ENCODE data around the gene AP2A1.

AP2A1 gene

DNA sequence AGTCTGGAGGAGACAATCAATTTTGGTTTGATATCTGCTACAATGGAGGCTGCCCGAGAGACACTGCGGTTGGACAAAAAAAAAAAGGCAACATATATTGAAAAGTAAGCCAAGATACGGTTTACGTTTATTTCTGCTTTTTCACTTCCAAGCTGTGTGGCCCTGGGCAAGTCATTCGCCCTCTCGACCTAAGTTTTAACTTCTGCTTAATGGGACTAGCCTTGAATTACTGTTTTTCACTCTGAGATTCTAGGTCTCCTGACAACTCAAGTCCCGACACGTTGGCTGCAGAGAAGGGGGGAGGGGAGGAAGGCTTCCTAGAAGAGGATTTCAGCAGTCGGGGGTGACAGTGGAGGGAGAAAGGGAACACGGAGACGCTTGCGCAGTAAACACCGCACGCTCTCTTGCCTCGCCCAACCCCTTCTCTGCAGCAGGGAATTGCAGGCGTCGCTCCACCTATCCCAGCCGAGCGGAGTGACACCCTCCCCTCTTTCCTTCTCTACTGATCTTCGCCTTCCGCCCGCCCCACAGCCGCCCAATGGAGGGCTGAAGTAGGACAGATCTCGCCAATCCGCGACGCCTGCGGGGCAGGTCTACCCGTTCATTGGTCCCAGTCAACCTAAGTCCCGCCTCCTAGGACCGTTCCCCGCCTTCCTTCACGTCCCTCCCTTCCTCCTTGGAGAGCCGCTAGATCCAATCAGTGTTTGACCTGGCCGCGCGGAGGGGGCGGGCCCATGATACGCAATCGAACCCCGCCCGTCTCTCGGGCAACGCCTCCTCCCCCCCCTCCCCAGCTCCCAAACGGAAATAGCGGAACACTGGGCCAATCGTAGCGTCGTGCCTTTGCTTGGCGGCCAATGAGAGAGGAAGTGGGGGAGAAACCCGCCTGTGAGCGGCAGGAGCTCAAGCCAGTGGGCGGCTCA, 533 bp upstream of the AP2A1 start:
- DNase-seq (ENCODE audit: low read depth), result peak; percentile 99

DNA sequence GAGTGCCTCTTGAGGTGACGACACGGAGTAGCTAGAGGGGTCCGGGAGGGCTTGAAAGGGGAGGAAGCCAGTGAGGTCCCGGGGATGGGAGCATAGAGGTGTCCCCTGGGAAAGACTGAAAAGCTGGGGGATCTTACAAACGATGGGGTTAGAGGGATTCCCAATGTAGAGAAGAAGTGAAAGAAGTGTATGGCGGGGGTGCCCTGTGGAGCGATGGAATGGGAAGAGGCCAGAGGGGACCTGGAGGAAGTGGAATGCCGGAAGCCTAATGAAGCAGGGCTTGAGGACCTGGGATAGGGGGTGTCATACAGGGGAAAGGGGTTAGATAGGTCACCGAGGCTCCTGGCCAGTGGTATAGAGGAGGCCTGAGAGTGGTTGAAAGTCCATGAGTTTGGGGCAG, 580 bp downstream of the AP2A1 start:
- DNase-seq (ENCODE audit: low read depth), result no peak

DNA sequence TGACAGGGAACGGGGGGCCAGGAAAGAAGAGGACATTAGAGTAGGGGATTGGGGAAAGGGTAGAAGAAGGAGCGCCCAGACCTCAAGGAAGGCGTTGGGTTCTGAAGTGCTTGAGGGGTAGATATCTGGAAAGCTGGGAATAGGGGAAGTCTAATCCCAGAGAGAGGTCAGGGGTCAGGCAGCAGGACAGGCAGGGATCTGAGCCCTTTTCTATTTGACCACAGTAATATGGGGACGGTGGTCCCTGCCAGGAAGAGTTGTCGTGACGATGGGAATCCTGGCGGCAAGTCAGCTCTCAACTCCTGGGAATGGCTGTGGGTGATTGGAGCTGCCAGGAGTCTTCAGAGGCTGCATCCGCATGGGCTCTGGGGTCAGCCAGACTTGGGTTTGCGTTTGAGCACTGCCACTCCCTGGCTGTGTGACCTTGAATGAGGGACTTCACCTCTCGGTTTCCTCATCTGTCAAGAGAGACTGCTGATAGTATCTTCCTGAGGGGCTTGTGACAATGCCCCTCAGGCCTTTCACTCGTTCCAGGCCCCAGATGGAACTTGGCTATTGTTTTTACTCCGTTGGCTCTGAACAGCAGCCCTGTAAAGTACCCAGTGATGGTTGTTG, 1.3 kb downstream of the AP2A1 start:
- DNase-seq (ENCODE audit: low read depth), result no peak

DNA sequence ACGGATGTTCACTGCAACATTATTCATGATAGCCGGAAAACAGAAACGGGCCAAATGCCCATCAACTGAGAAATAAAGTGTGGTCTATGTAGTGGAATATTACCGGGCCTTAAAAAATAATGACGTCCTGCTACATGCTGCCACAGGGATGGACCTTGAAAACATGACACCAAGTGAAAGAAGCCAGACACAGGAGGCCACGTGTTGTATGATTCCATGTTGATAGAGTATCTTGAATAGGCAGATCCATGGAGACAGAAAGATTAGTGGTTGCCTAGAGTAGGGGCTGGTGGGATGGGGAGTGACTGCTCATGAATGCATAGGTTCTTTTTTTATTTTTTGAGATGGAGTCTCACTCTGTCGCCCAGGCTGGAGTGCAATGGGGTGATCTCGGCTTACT, 3.7 kb downstream of the AP2A1 start:
- no peak for DNase-seq (ENCODE audit: low read depth)

DNA sequence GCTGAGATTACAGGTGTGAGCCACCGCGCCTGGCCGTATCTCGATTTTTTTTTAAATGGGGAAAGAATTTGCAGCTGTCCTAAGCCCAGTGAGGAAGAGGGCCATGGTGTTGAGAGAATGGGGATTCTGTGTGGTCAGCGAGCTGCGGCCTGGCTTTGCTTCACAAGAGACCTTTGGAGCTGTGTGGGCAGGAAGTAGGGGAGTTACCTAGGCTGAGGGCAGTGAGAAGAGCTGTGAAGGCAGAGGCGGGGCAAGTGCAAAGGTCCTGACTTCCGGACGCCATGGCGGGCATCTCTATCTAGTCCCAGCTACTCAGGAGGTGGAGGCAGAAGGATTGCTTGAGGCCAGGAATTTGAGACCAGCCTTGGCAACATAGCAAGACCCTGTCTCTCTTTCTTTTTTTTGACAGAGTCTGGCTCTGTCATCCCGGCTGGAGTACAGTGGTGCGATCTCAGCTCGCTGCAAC, 4.9 kb downstream of the AP2A1 start:
- no peak for DNase-seq (ENCODE audit: low read depth)

DNA sequence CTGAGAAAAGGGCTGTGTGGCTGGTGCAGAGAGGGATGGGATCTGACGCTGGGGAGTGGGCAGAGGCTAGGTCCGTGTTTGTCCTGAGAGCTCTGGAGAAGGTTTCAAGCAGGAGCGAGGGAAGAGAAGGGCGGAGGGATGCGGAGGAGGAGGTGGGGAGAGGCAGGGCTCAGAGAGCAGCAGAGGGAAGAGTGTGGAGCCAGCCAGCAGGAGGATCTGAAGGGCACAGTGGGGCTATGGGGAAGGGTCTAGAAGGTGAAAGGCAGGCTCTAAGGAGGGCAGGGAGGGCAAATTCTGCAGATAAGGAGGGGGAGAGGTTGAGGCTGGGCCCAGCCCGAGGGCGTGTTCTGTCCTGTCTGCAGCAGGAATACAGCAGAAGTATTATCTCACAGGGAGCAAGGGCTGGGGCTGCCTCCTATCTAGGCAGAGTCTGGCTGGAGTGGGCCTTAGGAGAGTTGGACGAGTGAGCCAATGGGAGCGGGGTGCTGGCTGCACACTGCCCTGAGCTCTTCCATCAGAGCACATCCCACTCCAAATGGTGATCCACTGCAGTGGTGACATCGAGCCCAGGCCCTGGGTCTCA, 6.1 kb downstream of the AP2A1 start:
- DNase-seq (ENCODE audit: low read depth), result no peak

DNA sequence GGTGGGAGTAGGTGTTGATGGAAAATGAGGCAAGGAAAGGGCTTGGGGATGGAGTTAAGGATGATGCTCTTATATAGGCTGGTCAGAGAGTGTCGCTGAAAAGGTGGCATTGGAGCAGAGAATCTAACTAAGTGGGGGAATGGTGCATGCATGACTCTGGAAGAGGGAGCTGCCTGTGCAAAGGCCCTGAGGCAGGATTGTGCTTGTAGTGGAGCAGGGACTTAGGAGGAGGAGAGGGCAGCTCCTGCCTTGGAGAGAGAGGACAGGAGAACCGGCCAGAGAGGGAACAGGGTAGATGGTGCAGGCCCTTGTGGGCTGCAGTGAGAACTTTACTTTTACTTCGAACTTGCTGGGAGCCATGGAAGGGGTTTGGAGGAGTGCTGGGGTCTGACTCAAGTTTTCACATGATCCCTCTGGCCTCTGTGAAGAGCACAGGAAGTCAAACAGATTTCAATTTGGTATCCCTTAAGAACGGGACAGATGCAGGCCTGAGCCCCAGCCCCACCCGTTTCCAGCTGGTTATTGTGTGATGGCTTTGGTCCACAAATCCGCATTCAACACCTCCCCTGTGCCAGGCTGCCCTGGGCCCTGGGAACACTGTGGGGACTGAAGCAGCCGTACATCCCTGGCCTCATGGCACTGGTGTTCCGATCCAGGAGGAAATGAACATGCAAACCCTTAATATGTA, 7.0 kb downstream of the AP2A1 start:
- DNase-seq (ENCODE audit: low read depth), result no peak

DNA sequence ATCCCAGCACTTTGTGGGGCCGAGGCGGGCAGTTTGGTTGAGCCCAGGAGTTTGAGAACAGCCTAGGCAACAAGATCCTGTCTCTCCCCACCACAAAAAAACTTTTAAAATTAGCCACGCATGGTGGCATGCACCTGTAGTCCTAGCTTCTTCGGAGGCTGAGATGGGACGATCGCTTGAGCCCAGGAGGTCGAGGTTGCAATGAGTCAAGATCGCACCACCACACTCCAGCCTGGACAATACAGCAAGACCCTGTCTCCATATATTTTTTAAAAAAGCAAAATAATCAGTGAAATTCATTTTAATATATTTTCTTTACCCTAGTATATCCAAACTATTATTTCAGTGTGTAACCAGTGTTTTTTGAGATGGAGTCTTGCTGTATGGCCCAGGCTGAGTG, 8.2 kb downstream of the AP2A1 start:
- no peak for DNase-seq (ENCODE audit: low read depth)

DNA sequence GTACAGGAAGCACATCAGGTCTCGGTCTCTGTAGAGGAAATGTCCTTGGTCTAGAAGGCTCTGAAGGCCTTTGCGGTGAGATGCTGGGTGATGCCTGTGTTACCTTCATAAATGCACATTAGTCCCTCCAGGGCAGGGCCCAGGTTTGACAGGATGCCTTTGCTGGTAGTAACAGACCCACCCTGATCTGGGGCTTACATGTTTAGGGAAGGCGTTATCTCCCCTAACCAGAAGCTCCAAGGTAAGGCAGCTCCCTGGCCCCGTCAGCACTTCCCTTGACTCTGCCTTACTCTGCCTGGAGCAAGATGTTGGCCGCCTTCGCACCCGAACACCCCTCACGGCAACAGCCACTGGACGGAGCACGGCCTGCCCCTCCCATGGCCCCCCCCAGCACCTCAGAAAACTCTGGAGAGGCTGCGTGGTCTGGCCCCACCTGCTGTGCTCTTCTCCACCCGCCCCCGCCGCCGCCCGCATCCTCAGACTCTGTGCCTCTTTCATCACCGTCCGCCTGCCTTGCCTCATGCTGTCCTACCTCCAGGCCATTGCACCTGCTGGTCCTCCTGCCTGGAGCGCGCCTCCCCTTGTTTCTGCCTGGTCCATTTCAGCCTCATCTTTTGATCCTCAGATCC, 9.1 kb downstream of the AP2A1 start:
- DNase-seq (ENCODE audit: low read depth), result no peak

DNA sequence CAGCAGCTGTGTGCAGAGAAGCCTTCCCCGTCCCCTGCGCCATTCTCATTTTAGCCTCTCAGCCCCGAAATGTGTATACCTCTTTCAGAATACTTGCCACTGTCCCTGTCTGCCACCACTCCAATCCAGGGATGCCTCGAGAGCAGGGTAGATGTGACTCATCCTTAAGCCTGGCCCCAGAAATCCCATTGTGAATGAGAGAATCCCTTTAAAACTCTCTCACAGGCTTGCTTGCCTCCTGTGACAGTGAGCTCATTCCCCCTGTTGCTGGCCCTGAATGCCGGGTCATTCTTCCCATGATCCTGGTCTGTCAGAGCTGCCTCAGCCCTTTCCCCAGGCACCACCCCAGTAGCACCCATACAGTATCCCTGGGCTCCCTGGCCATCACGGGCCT, 9.6 kb downstream of the AP2A1 start:
- DNase-seq (ENCODE audit: low read depth), result no peak

DNA sequence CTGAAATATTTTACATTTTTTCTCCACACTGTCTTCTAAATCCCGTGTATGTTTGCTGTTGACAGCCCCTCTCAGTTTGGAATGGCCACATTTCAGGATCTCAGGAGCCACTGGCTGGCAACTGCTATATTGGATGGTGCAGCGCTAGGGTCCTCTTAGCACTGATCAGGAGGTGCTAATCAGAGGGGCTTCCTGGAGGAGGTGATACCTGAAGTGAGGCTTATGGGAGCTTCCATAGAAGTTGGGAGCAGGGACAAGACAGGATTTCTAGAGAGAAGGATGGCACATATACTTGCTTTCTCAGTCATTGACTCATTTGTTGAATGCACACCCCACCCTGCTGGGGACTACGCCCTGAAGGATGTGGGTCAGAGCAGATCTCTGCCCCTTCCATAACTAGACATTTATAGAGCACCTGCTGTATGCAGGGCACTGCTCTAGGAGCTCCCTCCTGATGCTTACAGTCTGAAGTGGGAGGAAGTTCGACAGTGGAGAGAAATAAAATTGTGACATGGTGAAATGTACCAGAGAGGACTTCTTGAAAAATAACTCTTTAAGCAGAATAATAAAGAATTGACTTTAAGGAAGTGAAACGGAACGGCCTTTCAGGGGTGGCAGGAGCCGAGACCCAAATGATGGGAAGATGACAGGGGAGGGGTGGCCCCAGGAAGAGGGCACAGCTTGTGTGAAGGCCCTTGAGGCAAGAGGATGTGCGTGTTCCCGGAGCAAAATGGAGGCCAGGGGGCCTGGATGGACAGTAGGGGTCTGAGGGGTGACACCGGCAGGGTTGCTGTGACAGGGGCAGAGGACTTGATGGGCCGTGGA, 13.1 kb downstream of the AP2A1 start:
- DNase-seq (ENCODE audit: low read depth), result no peak

DNA sequence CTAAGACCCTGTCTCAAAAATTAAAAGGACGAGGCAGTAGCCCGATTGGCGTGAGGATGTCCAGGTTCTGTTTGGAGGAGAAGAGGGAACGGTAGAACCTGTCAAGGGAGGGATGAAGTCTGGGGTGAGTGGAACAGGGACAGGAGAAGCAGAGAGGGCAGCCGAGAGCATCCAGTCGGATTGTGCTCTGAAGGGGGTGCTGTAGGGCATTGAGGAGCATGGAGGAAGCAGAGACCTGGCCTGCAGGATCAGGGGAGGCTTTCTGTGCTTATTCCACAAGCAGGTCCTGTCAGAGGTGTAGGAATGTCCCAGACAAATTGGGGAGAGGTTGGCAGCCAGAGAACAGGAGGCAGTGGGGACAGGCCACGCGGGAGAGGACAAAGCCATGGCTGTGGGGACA, 14.1 kb downstream of the AP2A1 start:
- DNase-seq (ENCODE audit: low read depth), result no peak

DNA sequence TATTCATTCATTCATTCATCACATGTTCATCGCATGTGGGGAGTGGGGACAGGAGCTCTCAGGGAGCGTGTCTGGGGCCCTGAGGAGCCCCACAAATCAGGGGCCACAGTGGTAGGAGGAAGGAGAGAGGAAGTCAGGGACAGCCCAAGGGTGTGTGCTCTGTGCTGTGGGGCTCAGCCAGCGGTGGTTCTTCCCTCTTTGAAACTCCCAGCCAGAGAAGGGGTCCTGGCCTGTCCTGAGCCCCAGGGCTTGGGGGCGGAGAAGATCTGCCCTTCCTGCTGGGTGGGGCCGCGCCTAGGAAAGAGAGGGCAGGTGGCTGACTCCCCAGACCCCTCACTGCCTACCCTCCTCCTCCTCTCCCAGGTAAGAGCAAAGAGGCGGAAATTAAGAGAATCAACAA, 14.6 kb downstream of the AP2A1 start:
- DNase-seq (ENCODE audit: low read depth), result no peak

DNA sequence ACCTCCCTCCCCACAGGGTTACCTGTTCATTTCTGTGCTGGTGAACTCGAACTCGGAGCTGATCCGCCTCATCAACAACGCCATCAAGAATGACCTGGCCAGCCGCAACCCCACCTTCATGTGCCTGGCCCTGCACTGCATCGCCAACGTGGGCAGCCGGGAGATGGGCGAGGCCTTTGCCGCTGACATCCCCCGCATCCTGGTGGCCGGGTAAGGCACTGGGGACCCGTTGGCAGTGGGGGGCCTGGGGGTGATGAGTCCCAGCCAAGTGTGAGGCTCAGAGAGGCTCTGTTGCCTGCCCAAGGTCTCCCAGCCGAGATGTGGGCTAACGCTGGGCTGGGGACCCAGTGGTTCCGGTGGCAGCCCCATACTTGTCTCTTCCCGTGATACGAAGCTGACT, 15.7 kb downstream of the AP2A1 start:
- no peak for DNase-seq (ENCODE audit: low read depth)

DNA sequence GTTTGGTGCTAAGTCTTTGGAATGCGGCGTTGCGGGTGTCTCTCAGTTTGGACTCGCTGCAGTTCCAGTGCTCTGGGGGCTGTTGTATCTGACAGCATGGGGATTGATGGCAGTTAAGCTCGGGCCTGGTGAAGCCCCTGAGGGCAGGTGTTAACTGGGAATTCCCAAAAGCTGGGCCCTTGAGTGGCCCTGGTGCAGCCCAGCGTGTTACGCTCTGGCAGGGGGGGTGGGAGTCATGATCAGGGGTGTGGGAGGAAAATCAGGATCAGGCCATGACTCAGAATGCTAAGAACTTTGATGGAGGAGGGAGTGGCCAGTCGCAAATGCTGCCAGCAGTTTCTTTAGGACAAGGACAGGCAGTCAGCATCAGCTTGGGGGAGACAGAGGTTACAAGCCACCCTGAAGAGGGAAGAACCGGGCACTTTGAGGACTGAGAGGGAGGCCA, 19.6 kb downstream of the AP2A1 start:
- no peak for DNase-seq (ENCODE audit: low read depth)

DNA sequence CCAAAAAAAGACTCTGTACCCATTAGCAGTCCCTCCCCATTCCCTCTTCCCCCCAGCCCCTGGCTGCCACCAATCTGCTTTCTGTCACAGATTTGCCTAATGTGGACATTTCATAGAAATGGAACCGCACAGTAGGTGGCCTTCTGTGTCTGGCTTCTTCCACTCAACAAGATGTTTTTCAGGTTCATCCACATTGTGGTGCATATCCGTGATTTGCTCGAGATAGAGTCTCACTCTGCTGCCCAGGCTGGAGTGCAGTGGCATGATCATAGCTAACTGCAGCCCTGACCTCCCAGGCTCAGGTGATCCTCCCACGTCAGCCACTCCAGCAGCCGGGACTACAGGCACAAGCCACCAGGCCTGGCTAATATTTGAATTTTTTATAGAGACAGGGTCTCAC, 20.9 kb downstream of the AP2A1 start:
- no peak for DNase-seq (ENCODE audit: low read depth)

DNA sequence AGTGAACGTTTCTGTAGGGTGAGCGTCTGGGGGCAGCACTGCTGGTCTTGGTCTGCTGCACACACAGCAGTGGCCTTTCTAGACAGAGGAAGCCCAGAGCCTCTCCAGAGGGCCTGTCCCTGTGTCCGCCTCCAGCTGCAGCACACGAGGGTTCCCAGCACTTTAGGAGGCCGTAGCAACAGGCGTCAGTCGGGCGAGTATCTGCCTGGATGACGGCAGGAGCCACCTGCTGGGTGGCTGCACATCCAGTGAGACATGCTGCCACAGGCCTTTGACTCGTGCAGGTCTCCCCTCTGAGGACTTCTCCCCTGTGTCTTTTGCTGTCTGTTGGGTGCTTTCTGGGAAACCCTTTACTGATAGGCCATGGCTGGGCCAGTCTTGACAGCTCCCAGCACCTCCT, 22.1 kb downstream of the AP2A1 start:
- no peak for DNase-seq (ENCODE audit: low read depth)

DNA sequence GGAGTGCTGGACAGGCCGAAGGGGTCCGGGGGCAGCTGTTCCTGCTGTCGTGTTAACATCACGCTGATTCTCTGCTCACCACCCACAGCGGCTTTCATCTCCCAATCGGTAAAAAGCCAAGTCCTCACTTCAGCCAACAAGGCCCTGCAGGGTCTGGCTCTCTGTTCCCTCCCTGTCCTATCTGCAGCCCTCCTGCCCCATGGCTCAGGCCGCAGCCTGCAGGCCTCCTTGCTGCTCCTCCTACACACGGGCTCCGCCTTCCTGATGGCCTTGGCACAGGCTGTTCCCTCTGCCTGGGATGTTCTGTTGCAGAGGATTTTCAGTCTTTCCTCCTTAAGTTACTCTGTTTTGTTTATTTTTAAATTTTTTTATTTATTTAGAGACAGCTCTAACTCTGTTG, 24.1 kb downstream of the AP2A1 start:
- DNase-seq (ENCODE audit: low read depth), result no peak

DNA sequence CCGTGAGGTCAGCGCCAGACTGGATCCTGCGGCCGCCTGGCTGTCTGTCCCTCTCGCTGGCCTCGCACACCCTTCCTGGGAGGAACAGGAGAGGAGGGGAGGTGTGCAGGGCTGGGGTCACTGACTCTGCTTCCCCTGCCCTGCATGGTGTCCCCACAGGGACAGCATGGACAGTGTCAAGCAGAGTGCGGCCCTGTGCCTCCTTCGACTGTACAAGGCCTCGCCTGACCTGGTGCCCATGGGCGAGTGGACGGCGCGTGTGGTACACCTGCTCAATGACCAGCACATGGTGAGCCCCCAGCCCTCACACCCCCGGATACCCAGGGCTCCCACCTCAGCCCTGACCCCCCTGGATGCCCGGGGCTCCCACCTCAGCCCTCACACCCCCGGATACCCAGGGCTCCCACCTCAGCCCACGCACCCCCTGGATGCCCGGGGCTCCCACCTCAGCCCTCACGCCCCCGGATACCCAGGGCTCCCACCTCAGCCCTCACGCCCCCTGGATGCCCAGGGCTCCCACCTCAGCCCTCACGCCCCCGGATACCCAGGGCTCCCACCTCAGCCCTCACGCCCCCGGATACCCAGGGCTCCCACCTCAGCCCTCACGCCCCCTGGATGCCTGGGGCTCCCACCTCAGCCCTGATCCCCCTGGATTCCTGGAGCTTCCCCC, 25.1 kb downstream of the AP2A1 start:
- no peak for DNase-seq (ENCODE audit: low read depth)

DNA sequence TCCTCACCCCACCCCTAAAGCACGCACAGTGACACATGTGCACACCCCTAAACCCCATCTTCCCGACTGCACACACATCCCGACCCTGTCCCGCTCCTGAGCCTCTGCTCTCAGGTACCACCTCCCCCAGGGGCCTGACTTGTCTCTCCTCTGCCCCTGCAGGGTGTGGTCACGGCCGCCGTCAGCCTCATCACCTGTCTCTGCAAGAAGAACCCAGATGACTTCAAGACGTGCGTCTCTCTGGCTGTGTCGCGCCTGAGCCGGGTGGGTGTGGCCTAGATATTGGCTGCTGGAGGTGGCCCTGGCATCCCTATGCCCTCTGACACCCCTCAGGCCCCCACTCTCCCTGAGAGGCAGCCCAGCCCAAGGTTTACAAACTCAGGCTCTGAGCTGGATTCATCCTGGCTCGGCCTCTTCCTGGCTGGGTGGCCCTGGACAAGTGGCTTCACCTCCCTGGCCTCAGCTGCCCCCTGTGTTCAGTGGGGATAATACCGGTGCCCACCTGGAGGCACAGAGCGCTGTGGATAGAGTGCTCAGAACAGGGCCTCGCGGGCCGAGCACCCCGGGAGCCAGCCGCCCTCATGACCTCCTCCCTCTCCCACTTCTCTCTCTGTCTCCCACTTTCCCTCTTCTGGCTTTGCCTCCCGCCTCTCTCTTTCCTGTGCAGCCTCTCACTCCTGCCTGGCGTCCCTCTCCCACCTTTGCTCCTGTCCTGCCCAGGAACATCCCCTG, 26.2 kb downstream of the AP2A1 start:
- no peak for DNase-seq (ENCODE audit: low read depth)

All from stimulated activated CD4-positive, alpha-beta T cell treated with anti-CD3 and anti-CD28 coated beads, Interleukin-2, amount 100 ng/mL, for 4 hours (primary cell).